Measurements from ENCODE around the gene POLD4.
A peak's percentile ranks its signal among the peaks of the same experiment; 100 is the strongest.
"Not testable (repeated sequence)": the region's sequence is repeated elsewhere in the genome, so short reads cannot be mapped to it uniquely, and the experiment has no call there.

POLD4 gene

GRCh38 chr11:67353317-67354074 is at the start of gene POLD4:
TSS of gene POLD4 (minus strand) at chr11:67353546. CDS start at chr11:67353399, 147 bp downstream.
- peak; percentile 97 for DNase-seq

GRCh38 chr11:67403085-67403484 is 49.7 kb upstream of the POLD4 start:
- not testable (repeated sequence) for DNase-seq

- not testable (repeated sequence) for DNase-seq
Observed at GRCh38 chr11:67402192-67402839, 49.0 kb upstream of the POLD4 start.

- peak; percentile 90 for DNase-seq
Observed at GRCh38 chr11:67401495-67402191, 48.3 kb upstream of the POLD4 start, which contains the start of gene PPP1CA. TSS of gene PPP1CA (minus strand) at chr11:67401858. CDS start at chr11:67401782, 76 bp downstream.

GRCh38 chr11:67400942-67401494 is 47.7 kb upstream of the POLD4 start:
- no peak for DNase-seq

GRCh38 chr11:67400251-67400941 is 47.0 kb upstream of the POLD4 start:
- no peak for DNase-seq

GRCh38 chr11:67398661-67399563 is 45.6 kb upstream of the POLD4 start:
- DNase-seq: no peak

GRCh38 chr11:67397986-67398660 is 44.8 kb upstream of the POLD4 start:
- no peak for DNase-seq

GRCh38 chr11:67397536-67397935 is 44.2 kb upstream of the POLD4 start:
- no peak for DNase-seq

- no peak for DNase-seq
Observed at GRCh38 chr11:67396587-67397389, 43.4 kb upstream of the POLD4 start.

GRCh38 chr11:67396259-67396581 is 42.9 kb upstream of the POLD4 start:
- no peak for DNase-seq

- no peak for DNase-seq
Observed at GRCh38 chr11:67395555-67396258, 42.4 kb upstream of the POLD4 start.

- DNase-seq: no peak
Observed at GRCh38 chr11:67393990-67394389, 40.6 kb upstream of the POLD4 start.

GRCh38 chr11:67393437-67393836 is 40.1 kb upstream of the POLD4 start:
- DNase-seq: no peak

- no peak for DNase-seq
Observed at GRCh38 chr11:67392183-67392715, 38.9 kb upstream of the POLD4 start.

GRCh38 chr11:67391304-67392182 is 38.2 kb upstream of the POLD4 start, which contains the start of gene RAD9A:
TSS of gene RAD9A (plus strand) at chr11:67391986. CDS start at chr11:67392045, 59 bp downstream.
- DNase-seq: peak; percentile 91

GRCh38 chr11:67390947-67391303 is 37.6 kb upstream of the POLD4 start:
- no peak for DNase-seq

- peak; percentile 69 for DNase-seq
Observed at GRCh38 chr11:67389477-67389876, 36.1 kb upstream of the POLD4 start.

Measured in activated gamma-delta T cell treated with Interleukin-2 at 50 U/mL for 16 hours (primary cell).